MM.1S (cell line): ENCODE data around the gene ILF3.

Experiments
- EZH2 ChIP-seq: fragments of 300-600 bp; sonication (generic); optimal IDR thresholded peaks from 2 replicates; pipeline ENCODE3; 2017; ENCODE audit warnings: low read depth, mild to moderate bottlenecking, antibody characterized with exemption, low read length, mixed read lengths
- EZH2phosphoT487 ChIP-seq: fragments of 300-600 bp; sonication (generic); IDR thresholded peaks from 2 replicates; pipeline ENCODE4 v1.6.1; 2018; ENCODE audit warnings: antibody characterized with exemption, low read length
- TF ChIP-seq, protein P1 (sequence below): fragments of 300-600 bp; sonication (generic); IDR thresholded peaks from 2 replicates; pipeline ENCODE4 v1.5.1; 2016; ENCODE audit warnings: antibody characterized with exemption, low read length, mixed read lengths

DNA sequence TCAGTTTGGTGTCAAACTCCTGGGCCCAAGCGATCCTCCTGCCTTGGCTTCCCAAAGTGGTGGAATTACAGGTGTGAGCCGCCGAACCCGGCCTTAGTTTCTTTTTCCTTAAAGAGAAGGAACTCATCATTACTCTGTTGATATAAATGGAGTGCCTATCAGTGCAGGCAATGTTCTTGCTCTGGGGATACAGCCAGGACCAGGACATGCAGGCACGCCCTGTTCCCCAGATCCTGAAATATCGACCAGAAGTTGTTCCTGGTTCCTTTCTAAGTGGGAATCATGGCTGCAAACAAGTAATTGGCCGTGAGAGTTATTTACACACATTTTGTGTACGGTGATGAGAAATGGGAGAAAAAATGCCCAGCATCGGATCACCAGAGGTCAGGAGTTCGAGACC lies 72.1 kb downstream of the ILF3 start:
- TF ChIP-seq, protein P1, sequence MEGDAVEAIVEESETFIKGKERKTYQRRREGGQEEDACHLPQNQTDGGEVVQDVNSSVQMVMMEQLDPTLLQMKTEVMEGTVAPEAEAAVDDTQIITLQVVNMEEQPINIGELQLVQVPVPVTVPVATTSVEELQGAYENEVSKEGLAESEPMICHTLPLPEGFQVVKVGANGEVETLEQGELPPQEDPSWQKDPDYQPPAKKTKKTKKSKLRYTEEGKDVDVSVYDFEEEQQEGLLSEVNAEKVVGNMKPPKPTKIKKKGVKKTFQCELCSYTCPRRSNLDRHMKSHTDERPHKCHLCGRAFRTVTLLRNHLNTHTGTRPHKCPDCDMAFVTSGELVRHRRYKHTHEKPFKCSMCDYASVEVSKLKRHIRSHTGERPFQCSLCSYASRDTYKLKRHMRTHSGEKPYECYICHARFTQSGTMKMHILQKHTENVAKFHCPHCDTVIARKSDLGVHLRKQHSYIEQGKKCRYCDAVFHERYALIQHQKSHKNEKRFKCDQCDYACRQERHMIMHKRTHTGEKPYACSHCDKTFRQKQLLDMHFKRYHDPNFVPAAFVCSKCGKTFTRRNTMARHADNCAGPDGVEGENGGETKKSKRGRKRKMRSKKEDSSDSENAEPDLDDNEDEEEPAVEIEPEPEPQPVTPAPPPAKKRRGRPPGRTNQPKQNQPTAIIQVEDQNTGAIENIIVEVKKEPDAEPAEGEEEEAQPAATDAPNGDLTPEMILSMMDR = no peak
- TF ChIP-seq EZH2 (no peak), EZH2phosphoT487 (no peak)
